GM21825 (cell line): ENCODE results near the gene STPG1.

Experiments
- ATAC-seq: cut with Tn5 transposase; IDR thresholded peaks from one replicate; pipeline ENCODE4 v1.9.1; 2021; ENCODE audit warnings: mild to moderate bottlenecking, moderate library complexity; ENCODE audit not compliant: unreplicated experiment

The STPG1 gene

DNA sequence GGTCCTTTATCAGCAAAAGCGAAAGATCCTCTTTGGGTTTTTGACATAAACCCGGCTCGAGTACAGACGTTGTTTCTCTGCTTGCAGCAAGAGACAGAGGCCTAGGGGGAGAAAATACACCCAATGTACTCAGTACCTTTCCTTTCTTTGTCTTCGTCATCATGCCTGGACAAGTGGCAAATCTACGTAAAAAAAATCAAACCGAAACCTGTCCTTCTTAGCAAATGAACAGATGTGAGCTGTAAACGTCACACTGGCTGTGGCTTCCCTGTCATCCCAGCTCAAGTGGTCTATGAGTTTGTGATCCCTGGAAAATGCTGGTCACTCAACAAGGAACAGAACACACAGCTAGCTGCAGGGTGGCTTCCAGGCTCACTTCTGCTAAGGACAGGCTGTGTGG, 39.9 kb downstream of the STPG1 start:
- ATAC-seq: no peak

DNA sequence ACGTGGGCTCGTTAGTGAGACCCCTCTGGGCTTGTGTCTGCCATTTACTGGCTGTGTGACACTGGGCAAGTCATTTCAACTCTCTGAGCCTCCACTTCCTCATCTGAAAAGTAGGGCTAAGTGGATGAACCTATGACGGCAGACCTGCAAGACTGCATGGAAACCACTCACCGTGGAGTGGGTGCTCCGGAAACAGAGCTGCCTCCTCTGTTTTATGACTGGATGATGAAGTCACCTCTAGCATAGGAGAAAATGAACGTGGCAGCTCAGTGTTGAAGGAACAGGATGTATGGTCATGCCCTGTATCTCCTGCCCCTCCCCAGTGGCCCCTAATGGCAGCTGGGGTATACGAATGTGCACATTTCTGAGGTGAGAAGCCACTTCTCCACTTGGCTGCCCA, 40.5 kb downstream of the STPG1 start:
- no peak for ATAC-seq

GRCh38 chr1:24369801-24370200, 43.8 kb downstream of the STPG1 start:
- ATAC-seq: no peak

- no peak for ATAC-seq
Measured at GRCh38 chr1:24369199-24369598, 44.4 kb downstream of the STPG1 start.

- no peak for ATAC-seq
Measured at GRCh38 chr1:24366707-24367106, 46.9 kb downstream of the STPG1 start.

GRCh38 chr1:24364975-24365678, 48.5 kb downstream of the STPG1 start:
- no peak for ATAC-seq

DNA sequence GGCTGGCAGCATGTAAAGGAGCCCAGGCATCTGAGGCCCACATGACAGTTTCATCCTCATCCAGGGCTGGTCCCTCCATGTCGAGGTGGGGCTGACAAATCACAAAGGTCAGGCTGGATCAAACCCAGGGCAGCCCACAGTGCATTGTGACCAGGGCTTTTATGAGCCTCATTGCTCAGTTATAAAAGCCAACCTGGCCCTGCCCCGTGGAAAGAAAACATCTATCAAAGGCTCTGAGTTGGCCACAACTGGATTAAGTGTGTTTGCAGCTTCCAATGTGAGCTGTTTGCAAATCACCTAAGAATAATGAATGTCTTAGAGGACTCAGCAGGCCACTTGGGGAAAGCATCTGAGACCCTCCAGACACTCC, 49.0 kb downstream of the STPG1 start:
- no peak for ATAC-seq

DNA sequence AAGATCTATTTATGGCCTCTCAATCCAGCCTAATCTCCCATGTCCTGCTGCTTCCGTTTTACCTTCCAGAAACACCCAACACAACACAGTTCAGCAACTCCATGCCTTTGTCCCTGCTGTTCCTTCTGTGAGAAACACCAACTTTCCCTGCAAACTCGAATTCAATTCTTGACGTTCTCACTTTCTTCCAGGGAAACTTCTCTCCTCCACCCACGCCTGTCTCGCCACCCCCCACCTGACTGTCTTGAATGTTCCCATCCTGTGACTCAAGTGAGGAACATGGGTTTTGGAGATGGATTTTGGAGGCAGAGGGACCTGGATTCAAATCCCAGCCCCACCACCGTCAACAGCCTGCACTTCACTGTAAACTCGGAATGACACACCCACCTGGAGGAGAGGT, 49.6 kb downstream of the STPG1 start:
- no peak for ATAC-seq

DNA sequence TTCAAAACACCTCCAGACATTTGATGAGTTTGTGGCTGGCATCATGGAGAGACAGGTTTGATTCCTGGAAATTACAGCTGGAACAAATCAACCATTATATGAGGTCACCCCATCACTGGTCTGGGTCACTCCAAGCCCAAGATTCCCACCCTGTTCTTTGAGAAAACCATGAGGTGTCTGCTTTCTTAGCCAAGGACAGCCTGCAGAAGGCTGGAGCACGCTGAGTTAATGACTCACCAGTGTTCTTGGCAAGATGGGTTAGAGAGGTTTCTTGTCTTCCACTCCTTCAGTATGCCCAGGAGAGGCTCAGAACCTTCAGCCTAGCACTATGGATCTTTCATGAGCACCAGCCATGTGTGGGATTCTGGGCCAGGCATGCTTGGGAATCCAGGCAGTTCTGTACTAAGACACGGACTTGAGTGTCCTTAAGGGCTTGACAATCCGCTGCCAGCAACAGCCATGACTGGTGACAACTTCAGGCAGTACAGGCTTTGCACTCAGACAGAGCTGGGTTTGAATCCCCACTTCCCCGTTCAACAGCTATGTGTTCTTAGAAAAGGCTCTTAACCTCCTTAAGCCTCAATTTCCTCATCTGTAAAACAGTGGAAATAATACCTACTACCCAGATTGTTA, 50.5 kb downstream of the STPG1 start:
- ATAC-seq: no peak

DNA sequence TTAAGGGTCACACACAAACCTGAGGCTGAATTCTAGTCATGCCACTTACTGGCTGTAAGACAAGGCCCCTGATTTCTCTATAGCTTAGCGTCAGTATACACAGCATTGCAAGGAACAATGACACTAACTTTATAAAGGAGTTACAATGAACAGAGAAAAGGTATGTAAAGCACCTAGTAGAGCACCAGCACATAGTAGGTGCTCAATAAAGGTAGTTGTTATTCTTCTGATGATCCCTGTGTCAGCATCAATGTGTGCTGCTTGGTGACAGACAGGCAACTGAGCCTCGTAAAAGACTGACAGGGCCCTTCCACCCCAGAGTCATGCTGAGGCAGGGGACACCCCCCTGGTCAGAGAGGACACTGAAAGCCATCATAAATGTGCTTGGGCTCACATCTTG, 51.2 kb downstream of the STPG1 start:
- ATAC-seq: no peak

DNA sequence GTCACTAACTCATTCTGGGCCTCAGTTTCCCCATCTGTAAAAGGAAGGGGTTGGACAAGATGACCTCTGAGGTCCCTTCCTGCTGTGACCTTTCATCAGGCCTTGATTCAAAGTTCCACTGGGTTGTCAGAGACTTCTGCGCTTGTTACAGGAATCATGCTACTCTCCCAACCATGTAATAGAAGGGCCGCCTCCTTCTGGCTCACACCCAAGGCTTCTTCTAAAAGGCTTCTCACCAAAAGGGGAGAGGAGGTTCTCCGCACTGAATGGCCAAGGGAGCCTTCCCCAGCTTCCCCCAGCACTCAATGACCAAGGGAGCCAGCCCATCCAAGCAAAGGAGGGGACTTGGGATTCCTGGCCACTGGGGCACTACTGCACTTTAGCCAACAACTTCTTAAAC, 51.8 kb downstream of the STPG1 start:
- no peak for ATAC-seq

GRCh38 chr1:24360681-24361080, 52.9 kb downstream of the STPG1 start:
- ATAC-seq: no peak

DNA sequence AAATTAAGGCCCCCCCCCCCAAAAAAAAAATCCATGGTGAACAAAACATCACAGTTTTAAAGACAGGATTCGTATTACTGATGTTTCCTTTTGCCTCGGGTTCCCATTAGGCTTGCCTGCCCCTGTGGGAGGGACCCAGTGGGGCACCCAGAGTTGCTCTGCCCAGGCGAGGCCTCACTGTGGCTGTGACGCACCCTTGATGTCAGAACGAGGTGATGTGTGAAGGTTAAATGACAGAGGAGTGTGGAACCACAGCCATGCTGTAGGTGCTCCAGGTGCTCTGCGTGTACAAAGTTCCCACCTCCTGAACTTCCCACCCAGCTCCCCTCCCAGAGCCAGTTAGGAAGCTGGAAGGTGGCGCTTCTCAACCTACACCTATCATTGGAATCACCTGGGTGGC, 56.5 kb downstream of the STPG1 start:
- ATAC-seq: no peak

DNA sequence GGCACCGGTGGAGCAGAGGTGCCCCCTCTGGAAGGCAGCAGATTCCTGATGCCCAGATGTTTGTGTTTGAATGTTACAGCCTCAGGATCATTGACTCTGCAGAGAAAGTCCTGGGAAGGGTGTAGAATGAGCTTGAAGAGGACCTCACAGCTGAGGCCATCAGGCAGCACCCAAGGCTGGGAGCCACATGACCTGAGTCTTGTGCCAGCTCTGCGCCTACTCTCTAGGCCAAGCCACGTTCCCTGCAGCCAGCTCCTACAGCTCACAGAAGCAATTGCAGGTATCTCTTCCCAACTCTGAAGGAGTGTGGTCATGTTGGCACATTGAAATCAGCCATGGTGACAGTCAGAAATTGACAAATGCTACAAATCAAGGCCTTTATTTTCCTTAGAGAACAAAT, 58.1 kb downstream of the STPG1 start:
- ATAC-seq: no peak

DNA sequence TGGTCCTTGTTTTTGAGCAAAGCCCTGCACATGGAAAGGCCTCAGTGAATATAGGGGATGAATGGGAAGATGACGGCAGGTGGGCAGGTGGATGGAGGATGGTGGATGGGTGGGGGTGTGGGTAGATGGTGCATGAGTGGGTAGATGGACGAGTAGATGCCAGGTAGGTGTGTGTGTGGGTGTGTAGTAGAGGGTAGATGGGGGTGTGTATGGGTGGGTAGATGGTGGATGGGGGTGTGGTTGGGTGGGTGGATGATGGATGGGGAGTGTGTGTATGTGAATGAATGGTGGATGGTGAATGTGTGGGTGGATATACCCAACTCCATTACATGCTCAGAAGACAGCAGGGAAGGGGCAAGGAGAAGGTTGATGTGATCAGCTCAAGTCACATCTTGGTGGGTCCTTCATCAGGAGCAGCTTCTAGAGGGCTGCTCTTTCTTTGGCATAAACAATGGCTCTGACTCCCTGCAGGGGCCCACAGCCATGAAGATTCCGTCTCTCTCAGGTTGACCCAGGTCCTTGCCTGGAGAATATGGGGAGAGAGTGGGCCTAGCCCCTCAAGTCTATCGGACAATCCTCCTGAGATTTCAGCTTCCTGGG, 60.2 kb downstream of the STPG1 start:
- ATAC-seq: no peak

- ATAC-seq: no peak
Measured at GRCh38 chr1:24351918-24352627, 61.5 kb downstream of the STPG1 start.

GRCh38 chr1:24351247-24351646, 62.3 kb downstream of the STPG1 start:
- ATAC-seq: no peak

DNA sequence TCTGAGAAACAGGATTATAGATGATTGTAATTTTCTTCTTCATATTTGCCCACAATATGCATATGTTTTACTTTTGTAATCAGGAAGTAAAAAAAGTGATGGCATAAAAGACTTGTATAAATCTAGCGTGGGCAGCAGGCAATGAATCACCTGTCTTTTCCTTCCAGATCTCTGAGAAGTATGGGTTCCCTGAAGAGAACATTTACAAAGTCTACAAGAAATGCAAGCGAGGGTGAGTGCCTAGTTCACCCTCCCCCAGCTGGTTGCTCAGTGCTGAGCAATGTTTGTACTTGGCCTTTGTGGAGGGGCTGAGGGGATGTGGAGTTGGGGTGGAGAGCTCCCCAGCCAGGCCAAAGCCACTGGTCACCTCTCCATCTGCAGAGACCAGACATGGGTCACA, 63.7 kb downstream of the STPG1 start:
- no peak for ATAC-seq

GRCh38 chr1:24348196-24348595, 65.4 kb downstream of the STPG1 start:
- no peak for ATAC-seq

- no peak for ATAC-seq
Measured at GRCh38 chr1:24347159-24347934, 66.2 kb downstream of the STPG1 start.

DNA sequence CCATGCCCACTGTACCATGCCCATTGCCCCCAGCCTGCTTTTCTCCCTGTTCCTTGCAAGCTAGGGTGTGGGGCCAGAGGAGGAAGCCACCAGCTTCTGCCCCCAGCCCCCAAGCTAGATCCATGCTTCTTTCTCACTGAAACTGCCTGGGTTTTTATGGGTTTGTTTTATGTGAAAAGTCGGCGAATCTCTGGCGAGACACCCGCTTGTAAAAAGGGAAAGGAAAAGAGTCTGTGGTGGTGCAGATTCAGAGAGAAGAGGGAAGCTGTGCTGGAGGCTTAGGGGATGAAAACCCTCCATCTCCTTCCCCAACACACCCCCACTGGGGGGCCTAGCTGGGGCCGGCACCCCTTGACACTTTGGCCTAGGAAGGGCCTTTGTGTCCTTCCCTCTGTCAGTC, 68.2 kb downstream of the STPG1 start:
- no peak for ATAC-seq
